HL-60 (cell line): Measurements from ENCODE around the gene TMEM270.

Experiments used
- CTCF ChIP-seq: IDR thresholded peaks from one replicate; pipeline ENCODE4 v1.5.1; 2011; ENCODE audit warnings: low read length, control low read depth, inconsistent platforms; ENCODE audit not compliant: insufficient read depth
- POLR2AphosphoS5 ChIP-seq: IDR thresholded peaks from 2 replicates; pipeline ENCODE4 v1.6.1; 2012; ENCODE audit warnings: low read depth
- REST ChIP-seq: IDR thresholded peaks from 2 replicates; pipeline ENCODE4 v1.6.1; 2012; ENCODE audit warnings: low read depth; ENCODE audit not compliant: insufficient replicate concordance

- TF ChIP-seq POLR2AphosphoS5 (no peak), CTCF (no peak), REST (no peak)
These were observed 32.6 kb downstream of the TMEM270 start for GRCh38 chr7:73893342-73894101.
